Mucosa of descending colon (tissue), 3 donors: ENCODE data around the gene LMTK3. TPM values are rescaled to one million over a fixed set of nuclear protein-coding genes. Genes with fewer than 3 reads are reported as not detected.
A peak's percentile ranks its signal among the peaks of the same experiment; 100 is the strongest.

ENCODE experiments used
- ATAC-seq: fragments of 200-7000 bp; cut with Tn5 transposase; one replicate; pipeline ENCODE4 v1.9.1; 2020; ENCODE audit warnings: mild to moderate bottlenecking, moderate library complexity
- DNase-seq, 3 donors: peaks; one replicate each; pipeline ENCODE4 v3.0.0-alpha.2; 2020
- H3K36me3 ChIP-seq: fragments of 200-600 bp; one replicate; pipeline ENCODE4 v1.8.0; 2021; ENCODE audit warnings: low read depth, mild to moderate bottlenecking
- H3K4me1 ChIP-seq: fragments of 200-600 bp; one replicate; pipeline ENCODE4 v1.8.0; 2021; ENCODE audit warnings: low read depth, mild to moderate bottlenecking
- H3K4me3 ChIP-seq: fragments of 200-600 bp; one replicate; pipeline ENCODE4 v1.8.0; 2021; ENCODE audit warnings: mild to moderate bottlenecking
- H3K9me3 ChIP-seq: fragments of 200-600 bp; one replicate; pipeline ENCODE4 v1.8.0; 2021; ENCODE audit warnings: mild to moderate bottlenecking
- intact Hi-C, 2 donors: fragments of 100-400 bp; cut with DNase I in 1 of 2; cut with micrococcal nuclease in 1 of 2; formaldehyde crosslinking; loops; one replicate each; pipeline versions ENCODE4 v1.11.0 to v1.11.1; 2022; cut with DNase I, micrococcal nuclease
- long read RNA-seq, 2 donors: library from polyadenylated mRNA; unstranded; transcript quantifications; one replicate each; pipeline ENCODE4 v2.0.0, GENCODE V29; 2019 to 2021
- total RNA-seq, 3 donors: library from RNA; stranded (reverse); fragmentation: NEBNext Ultra II Directional in 2 of 3; extraction: Animal tissue kit (Norgen Biotek cat#: 25700) in 2 of 3; gene quantifications; one replicate each; pipeline versions ENCODE4 v1.2.1 to v1.2.4, GENCODE V29; 2021 to 2023
- TF ChIP-seq, protein P1 (sequence below): fragments of 200-600 bp; IDR thresholded peaks from one replicate; pipeline ENCODE4 v1.8.0; 2022; ENCODE audit warnings: antibody characterized with exemption, mild to moderate bottlenecking
- donor health status: DM: no; HTN: no; CAD: no; lungs with moderate emphysema.
- donor health status: DM: no; HTN: no; CAD: no.
- donor health status: DM: no; HTN: yes; CAD: no.

Gene LMTK3, protein sequence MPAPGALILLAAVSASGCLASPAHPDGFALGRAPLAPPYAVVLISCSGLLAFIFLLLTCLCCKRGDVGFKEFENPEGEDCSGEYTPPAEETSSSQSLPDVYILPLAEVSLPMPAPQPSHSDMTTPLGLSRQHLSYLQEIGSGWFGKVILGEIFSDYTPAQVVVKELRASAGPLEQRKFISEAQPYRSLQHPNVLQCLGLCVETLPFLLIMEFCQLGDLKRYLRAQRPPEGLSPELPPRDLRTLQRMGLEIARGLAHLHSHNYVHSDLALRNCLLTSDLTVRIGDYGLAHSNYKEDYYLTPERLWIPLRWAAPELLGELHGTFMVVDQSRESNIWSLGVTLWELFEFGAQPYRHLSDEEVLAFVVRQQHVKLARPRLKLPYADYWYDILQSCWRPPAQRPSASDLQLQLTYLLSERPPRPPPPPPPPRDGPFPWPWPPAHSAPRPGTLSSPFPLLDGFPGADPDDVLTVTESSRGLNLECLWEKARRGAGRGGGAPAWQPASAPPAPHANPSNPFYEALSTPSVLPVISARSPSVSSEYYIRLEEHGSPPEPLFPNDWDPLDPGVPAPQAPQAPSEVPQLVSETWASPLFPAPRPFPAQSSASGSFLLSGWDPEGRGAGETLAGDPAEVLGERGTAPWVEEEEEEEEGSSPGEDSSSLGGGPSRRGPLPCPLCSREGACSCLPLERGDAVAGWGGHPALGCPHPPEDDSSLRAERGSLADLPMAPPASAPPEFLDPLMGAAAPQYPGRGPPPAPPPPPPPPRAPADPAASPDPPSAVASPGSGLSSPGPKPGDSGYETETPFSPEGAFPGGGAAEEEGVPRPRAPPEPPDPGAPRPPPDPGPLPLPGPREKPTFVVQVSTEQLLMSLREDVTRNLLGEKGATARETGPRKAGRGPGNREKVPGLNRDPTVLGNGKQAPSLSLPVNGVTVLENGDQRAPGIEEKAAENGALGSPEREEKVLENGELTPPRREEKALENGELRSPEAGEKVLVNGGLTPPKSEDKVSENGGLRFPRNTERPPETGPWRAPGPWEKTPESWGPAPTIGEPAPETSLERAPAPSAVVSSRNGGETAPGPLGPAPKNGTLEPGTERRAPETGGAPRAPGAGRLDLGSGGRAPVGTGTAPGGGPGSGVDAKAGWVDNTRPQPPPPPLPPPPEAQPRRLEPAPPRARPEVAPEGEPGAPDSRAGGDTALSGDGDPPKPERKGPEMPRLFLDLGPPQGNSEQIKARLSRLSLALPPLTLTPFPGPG (N-terminal part only)
- 1 to 10 TPM in 2 of 3 donors, under 1 TPM in 1; 0.48 to 2.6 (median 1.3) TPM for total RNA-seq
- long read RNA-seq, donor 1, partial matches to known transcripts = 0 of 1 reads
- long read RNA-seq, donor 1, other reads (novel, unspliced or antisense) = 1 of 1 reads
- long read RNA-seq, donor 2 = 0 reads

DNA sequence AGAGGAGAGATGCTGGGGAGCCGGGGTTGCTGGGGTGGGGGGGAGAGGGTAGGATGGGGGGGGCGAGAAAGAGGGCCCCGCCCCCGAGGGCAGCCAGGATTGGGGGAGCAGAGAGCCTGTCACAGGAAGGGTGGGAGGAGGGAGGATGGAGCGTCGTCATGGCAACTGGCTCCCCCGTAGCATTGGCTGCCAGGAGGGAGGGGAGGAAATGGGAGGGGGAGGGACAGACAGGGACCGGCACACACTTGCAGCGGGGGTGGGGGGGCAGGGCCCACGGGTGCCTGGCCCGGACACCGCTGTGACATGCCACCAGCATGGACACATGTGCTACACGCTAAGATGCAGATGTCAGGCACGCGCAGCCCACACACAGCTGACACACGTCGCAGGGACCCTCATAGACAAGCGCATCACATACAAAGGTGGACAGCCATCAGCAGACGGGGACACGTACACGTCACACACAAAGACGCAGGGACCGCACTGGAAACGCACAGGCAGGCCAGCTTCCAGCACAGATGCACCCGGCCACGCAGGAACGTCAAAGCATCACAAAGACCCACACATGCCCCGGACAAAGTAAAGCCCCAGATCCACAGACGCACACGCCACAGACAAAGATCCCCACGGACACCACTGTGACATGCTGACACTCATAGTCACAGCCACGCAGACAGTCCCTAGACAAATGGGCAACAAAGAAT is at the start of gene LMTK3:
LMTK3 (minus strand) TSS at position 36 of the 704 bp plus-strand sequence. CDS start 259 bp downstream, outside the sequence.
- H3K36me3 ChIP-seq = no peaks in the 10 kb centered on the region
- DNase-seq (peak; percentile 46 to 82 (median 53)), ATAC-seq (peak; percentile 57)
- no peaks in the 10 kb centered on the region for H3K4me1 ChIP-seq
- intact Hi-C loops = no loop called here
- TF ChIP-seq, protein P1, sequence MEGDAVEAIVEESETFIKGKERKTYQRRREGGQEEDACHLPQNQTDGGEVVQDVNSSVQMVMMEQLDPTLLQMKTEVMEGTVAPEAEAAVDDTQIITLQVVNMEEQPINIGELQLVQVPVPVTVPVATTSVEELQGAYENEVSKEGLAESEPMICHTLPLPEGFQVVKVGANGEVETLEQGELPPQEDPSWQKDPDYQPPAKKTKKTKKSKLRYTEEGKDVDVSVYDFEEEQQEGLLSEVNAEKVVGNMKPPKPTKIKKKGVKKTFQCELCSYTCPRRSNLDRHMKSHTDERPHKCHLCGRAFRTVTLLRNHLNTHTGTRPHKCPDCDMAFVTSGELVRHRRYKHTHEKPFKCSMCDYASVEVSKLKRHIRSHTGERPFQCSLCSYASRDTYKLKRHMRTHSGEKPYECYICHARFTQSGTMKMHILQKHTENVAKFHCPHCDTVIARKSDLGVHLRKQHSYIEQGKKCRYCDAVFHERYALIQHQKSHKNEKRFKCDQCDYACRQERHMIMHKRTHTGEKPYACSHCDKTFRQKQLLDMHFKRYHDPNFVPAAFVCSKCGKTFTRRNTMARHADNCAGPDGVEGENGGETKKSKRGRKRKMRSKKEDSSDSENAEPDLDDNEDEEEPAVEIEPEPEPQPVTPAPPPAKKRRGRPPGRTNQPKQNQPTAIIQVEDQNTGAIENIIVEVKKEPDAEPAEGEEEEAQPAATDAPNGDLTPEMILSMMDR = no peak
- no peaks in the 10 kb centered on the region for H3K9me3 ChIP-seq
- no peak within 1 kb of the TSS for H3K4me3 ChIP-seq

- DNase-seq (no peak), ATAC-seq (no peak)
- H3K36me3 ChIP-seq = no peaks in the 10 kb centered on the region
- H3K4me3 ChIP-seq = no peak overlapping the region
- H3K4me1 ChIP-seq = peaks cover 4% of the 10 kb centered on the region
- H3K9me3 ChIP-seq = no peaks in the 10 kb centered on the region
- intact Hi-C loops = no loop called here
- TF ChIP-seq, protein P1 = no peak
These were observed 49.8 kb upstream of the LMTK3 start for GRCh38 chr19:48561412-48561811.

GRCh38 chr19:48560095-48560530 is 48.5 kb upstream of the LMTK3 start:
- Histone ChIP-seq H3K9me3 (no peaks in the 10 kb centered on the region), H3K4me1 (peaks cover 4% of the 10 kb centered on the region), H3K36me3 (no peaks in the 10 kb centered on the region), H3K4me3 (no peak overlapping the region)
- intact Hi-C loops = no loop called here
- DNase-seq (no peak), ATAC-seq (no peak)
- TF ChIP-seq, protein P1 = no peak

- DNase-seq (peak; percentile 93 to 96 (median 94)), ATAC-seq (peak; percentile 94)
- Histone ChIP-seq H3K9me3 (no peaks in the 10 kb centered on the region), H3K4me1 (peaks cover 10% of the 10 kb centered on the region), H3K4me3 (no peak overlapping the region), H3K36me3 (no peaks in the 10 kb centered on the region)
- TF ChIP-seq, protein P1 = no peak
- intact Hi-C loops = no loop called here
These were observed 46.5 kb upstream of the LMTK3 start for GRCh38 chr19:48558018-48558684.
